Measurements from ENCODE around the gene CEP350.

The CEP350 gene

GRCh38 chr1:180046674-180047073, 92.1 kb downstream of the CEP350 start:
- in situ Hi-C loops (cut with MboI; ENCODE audit: low sequenced_read_pairs): no loop called here

GRCh38 chr1:180053594-180054567, 99.3 kb downstream of the CEP350 start:
- in situ Hi-C loops (cut with MboI; ENCODE audit: low sequenced_read_pairs): no loop called here

GRCh38 chr1:180057883-180058396, 103.3 kb downstream of the CEP350 start:
- in situ Hi-C loops (cut with MboI; ENCODE audit: low sequenced_read_pairs): no loop called here

- in situ Hi-C loops (cut with MboI; ENCODE audit: low sequenced_read_pairs): no loop called here
Measured at GRCh38 chr1:180061019-180061418, 106.4 kb downstream of the CEP350 start.

GRCh38 chr1:180062452-180062971, 107.9 kb downstream of the CEP350 start:
- in situ Hi-C loops (cut with MboI; ENCODE audit: low sequenced_read_pairs): no loop called here

GRCh38 chr1:180065408-180065807, 110.8 kb downstream of the CEP350 start:
- in situ Hi-C loops (cut with MboI; ENCODE audit: low sequenced_read_pairs): no loop called here

- in situ Hi-C loops (cut with MboI; ENCODE audit: low sequenced_read_pairs): no loop called here
Measured at GRCh38 chr1:180066150-180066549, 111.5 kb downstream of the CEP350 start.

- in situ Hi-C loops (cut with MboI; ENCODE audit: low sequenced_read_pairs): no loop called here
Measured at GRCh38 chr1:180070286-180070685, 115.7 kb downstream of the CEP350 start.

GRCh38 chr1:180071759-180072158, 117.1 kb downstream of the CEP350 start:
- in situ Hi-C loops (cut with MboI; ENCODE audit: low sequenced_read_pairs): no loop called here

- in situ Hi-C loops (cut with MboI; ENCODE audit: low sequenced_read_pairs): no loop called here
Measured at GRCh38 chr1:180080439-180080838, 125.8 kb downstream of the CEP350 start.

- in situ Hi-C loops (cut with MboI; ENCODE audit: low sequenced_read_pairs): no loop called here
Measured at GRCh38 chr1:180081474-180081873, 126.9 kb downstream of the CEP350 start.

GRCh38 chr1:180083164-180083563, 128.6 kb downstream of the CEP350 start:
- in situ Hi-C loops (cut with MboI; ENCODE audit: low sequenced_read_pairs): no loop called here

GRCh38 chr1:180084867-180085266, 130.3 kb downstream of the CEP350 start:
- in situ Hi-C loops (cut with MboI; ENCODE audit: low sequenced_read_pairs): no loop called here

GRCh38 chr1:180085331-180085730, 130.7 kb downstream of the CEP350 start:
- in situ Hi-C loops (cut with MboI; ENCODE audit: low sequenced_read_pairs): no loop called here

- in situ Hi-C loops (cut with MboI; ENCODE audit: low sequenced_read_pairs): no loop called here
Measured at GRCh38 chr1:180092931-180093650, 138.5 kb downstream of the CEP350 start.

GRCh38 chr1:180094705-180095295, 140.2 kb downstream of the CEP350 start:
- in situ Hi-C loops (cut with MboI; ENCODE audit: low sequenced_read_pairs): no loop called here

GRCh38 chr1:180096584-180097325, 142.1 kb downstream of the CEP350 start:
- in situ Hi-C loops (cut with MboI; ENCODE audit: low sequenced_read_pairs): no loop called here

- in situ Hi-C loops (cut with MboI; ENCODE audit: low sequenced_read_pairs): no loop called here
Measured at GRCh38 chr1:180097326-180097605, 142.7 kb downstream of the CEP350 start.

- in situ Hi-C loops (cut with MboI; ENCODE audit: low sequenced_read_pairs): no loop called here
Measured at GRCh38 chr1:180101411-180101810, 146.8 kb downstream of the CEP350 start.

- in situ Hi-C loops (cut with MboI; ENCODE audit: low sequenced_read_pairs): no loop called here
Measured at GRCh38 chr1:180103819-180104218, 149.2 kb downstream of the CEP350 start.

GRCh38 chr1:180112091-180112490, 157.5 kb downstream of the CEP350 start:
- in situ Hi-C loops (cut with MboI; ENCODE audit: low sequenced_read_pairs): no loop called here
